ENCODE data around the gene GSX2. TPM values are rescaled to one million over a fixed set of nuclear protein-coding genes. Genes with fewer than 3 reads are reported as not detected.

Gene GSX2
- total and polyA plus RNA-seq, 2 experiments from 2014 or later: not detected

DNA sequence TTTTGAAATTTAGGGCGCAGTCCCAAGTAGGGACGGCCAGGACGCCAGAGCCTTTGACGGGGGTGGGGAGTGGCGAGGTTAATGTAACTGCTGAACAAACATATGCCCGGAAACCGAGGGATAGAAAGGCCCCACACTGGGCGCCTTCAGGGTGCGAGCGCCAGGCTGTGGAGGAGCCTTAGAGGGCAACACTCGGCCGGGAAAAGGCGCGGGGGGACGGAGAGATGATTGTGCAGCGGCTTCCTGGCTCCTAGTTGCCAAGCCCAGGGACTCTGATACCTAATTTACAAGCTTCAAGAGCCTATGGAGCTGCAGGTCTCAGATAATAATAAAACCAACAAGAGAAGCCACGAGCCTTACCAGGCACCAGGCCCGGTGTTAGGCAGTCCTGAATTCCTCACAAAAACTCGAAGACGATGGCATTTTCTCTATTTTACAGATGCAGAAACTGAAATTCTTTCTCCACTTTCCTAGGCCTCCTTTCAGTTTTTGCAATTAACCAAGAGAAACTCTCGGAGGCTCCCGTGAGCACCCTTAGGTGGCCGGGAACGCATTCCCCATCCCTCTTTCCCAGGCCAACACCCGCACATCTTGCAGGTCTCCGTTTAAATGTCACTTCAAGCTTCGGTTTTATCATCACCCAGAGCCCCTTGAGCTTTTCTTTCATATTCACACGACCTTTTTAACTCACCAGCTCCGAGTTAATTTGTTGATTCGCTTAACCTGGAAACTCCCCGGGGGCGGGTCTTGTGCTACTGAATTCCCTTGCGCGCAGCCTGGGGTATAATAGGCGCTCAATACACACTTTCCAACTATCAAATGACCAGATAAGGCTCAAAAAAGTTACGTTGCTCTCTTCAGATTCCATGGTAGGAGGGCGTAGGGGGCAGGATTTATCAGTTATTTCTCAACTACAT is 6.4 kb upstream of the GSX2 start:
- Histone ChIP-seq H3F3A (ENCODE audit: insufficient read depth) (peaks cover 13% of the 10 kb centered on the region), H3K36me3 (ENCODE audit: low read depth) (no peaks in the 10 kb centered on the region), H3K79me2 (ENCODE audit: insufficient read depth) (no peaks in the 10 kb centered on the region), H3K9me2 (ENCODE audit: insufficient read depth) (no peaks in the 10 kb centered on the region), H2AFZ (no peak overlapping the region), H3K4me2 (ENCODE audit: unreplicated experiment) (no peak overlapping the region), H3K4me3 (no peak overlapping the region), H3K27ac (no peak overlapping the region), H3K4me1 (ENCODE audit: insufficient read depth) (peaks cover 7% of the 10 kb centered on the region; the same call in 1 of the 2 replicates), H4K20me1 (ENCODE audit: insufficient read depth) (no peaks in the 10 kb centered on the region), H3K27me3 (replicated peaks; ENCODE audit: insufficient read depth) (peaks cover 2% of the 10 kb centered on the region; the same call in 1 of the 2 replicates), H3K9ac (no peak overlapping the region), H3K9me3 (ENCODE audit: low read depth) (no peaks in the 10 kb centered on the region)
- no peak for DNase-seq
- in situ Hi-C loops (cut with MboI): no loop called here
- no peak for TF ChIP-seq EZH2phosphoT487 (IDR thresholded peaks at IDR 0.05; ENCODE audit: insufficient read depth, low read depth)
- no peak for TF ChIP-seq EZH2 (IDR thresholded peaks at IDR 0.05; ENCODE audit: insufficient read depth, poor library complexity, severe bottlenecking)
- 92 to 93% methylated on average over 37 of the region's 37 CpGs for WGBS, 2 experiments (ENCODE audit: low coverage in 1 of 2, low lambda C conversion rate in 2 of 2, missing lambda C conversion rate in 2 of 2)

DNA sequence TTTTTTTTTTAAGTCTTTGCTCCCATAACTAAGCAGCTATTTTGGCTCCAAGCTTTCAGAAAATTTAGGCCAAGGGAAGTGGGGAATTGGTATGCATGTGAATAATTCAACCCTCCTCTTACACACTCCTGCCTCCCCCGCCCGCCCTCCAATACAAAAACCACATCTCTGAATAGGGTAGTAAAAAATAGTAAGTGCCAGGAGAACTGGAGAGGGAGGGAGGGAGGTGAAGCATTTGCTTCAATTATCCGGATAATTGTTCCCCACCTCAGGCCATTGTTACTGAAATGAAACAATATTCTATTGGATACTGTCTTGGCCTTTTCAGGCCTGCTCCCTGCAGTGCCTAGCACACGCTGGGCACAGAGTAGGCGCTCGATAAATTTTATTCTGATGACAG is 5.5 kb upstream of the GSX2 start:
- no peak overlapping the region for H3K27ac ChIP-seq
- H4K20me1 ChIP-seq (ENCODE audit: insufficient read depth): no peaks in the 10 kb centered on the region
- in situ Hi-C loops (cut with MboI): no loop called here
- H3K4me1 ChIP-seq (ENCODE audit: insufficient read depth): peaks cover 7% of the 10 kb centered on the region; the same call in 1 of the 2 replicates
- no peaks in the 10 kb centered on the region for H3K9me2 ChIP-seq (ENCODE audit: insufficient read depth)
- H3F3A ChIP-seq (ENCODE audit: insufficient read depth): peaks cover 17% of the 10 kb centered on the region
- no peaks in the 10 kb centered on the region for H3K36me3 ChIP-seq (ENCODE audit: low read depth)
- no peak for TF ChIP-seq EZH2 (IDR thresholded peaks at IDR 0.05; ENCODE audit: insufficient read depth, poor library complexity, severe bottlenecking)
- TF ChIP-seq EZH2phosphoT487 (IDR thresholded peaks at IDR 0.05; ENCODE audit: insufficient read depth, low read depth): no peak
- H3K9ac ChIP-seq: no peak overlapping the region
- H2AFZ ChIP-seq: no peak overlapping the region
- H3K79me2 ChIP-seq (ENCODE audit: insufficient read depth): no peaks in the 10 kb centered on the region
- peaks cover 11% of the 10 kb centered on the region for H3K27me3 ChIP-seq (replicated peaks; ENCODE audit: insufficient read depth)
- 97 to 98% methylated on average over 6 of the region's 6 CpGs for WGBS, 2 experiments (ENCODE audit: low coverage in 1 of 2, low lambda C conversion rate in 2 of 2, missing lambda C conversion rate in 2 of 2)
- H3K4me2 ChIP-seq (ENCODE audit: unreplicated experiment): no peak overlapping the region
- no peak for DNase-seq
- no peak overlapping the region for H3K4me3 ChIP-seq
- H3K9me3 ChIP-seq (ENCODE audit: low read depth): no peaks in the 10 kb centered on the region

DNA sequence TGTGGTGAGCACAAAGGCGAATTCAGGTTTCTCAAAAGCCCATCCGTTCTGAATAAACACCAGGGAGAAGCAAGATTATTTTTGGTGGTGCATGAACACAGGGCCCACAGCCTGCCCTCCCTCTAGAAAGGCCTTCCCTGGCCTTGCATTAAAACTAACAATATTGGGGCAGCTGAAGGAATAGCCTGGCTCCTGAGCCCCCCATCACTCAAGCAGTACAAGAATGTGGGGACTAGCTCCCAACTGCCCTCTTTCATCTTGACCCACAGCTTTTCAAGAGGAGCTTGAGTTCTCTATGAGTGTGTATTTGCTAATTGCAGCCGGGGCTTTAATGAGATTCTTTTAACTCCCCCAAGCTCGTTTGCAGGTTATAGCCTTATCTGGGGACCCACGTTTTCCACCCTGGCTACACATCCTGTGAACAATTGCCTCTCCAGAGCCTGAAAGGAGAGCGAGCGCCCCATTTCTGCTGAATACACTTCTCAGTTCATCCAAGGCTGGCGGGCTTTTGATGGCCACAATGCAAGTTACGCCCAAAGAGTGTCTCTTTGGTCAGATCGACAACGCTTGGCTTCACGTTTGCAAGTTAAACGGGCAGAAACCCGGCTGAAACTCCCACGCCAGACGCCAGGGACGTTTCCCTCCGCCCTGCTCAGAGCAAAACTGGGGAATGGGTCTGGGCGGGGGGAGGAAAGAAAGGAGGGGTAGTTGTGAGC is 4.7 kb upstream of the GSX2 start:
- H3K4me2 ChIP-seq (ENCODE audit: unreplicated experiment): no peak overlapping the region
- no peaks in the 10 kb centered on the region for H3K36me3 ChIP-seq (ENCODE audit: low read depth)
- no peak overlapping the region for H3K9ac ChIP-seq
- peaks cover 12% of the 10 kb centered on the region; the same call in 1 of the 2 replicates for H3F3A ChIP-seq (ENCODE audit: insufficient read depth)
- peaks cover 7% of the 10 kb centered on the region; the same call in 1 of the 2 replicates for H3K4me1 ChIP-seq (ENCODE audit: insufficient read depth)
- no peaks in the 10 kb centered on the region for H4K20me1 ChIP-seq (ENCODE audit: insufficient read depth)
- peaks cover 13% of the 10 kb centered on the region for H3K27me3 ChIP-seq (replicated peaks; ENCODE audit: insufficient read depth)
- H2AFZ ChIP-seq: no peak overlapping the region
- H3K9me3 ChIP-seq (ENCODE audit: low read depth): no peaks in the 10 kb centered on the region
- no peak overlapping the region for H3K27ac ChIP-seq
- no peak for TF ChIP-seq EZH2 (IDR thresholded peaks at IDR 0.05; ENCODE audit: insufficient read depth, poor library complexity, severe bottlenecking)
- no peak for TF ChIP-seq EZH2phosphoT487 (IDR thresholded peaks at IDR 0.05; ENCODE audit: insufficient read depth, low read depth)
- no peaks in the 10 kb centered on the region for H3K79me2 ChIP-seq (ENCODE audit: insufficient read depth)
- DNase-seq: no peak
- H3K4me3 ChIP-seq: no peak overlapping the region
- 87 to 90% methylated on average over 19 of the region's 19 CpGs for WGBS, 2 experiments (ENCODE audit: low coverage in 1 of 2, low lambda C conversion rate in 2 of 2, missing lambda C conversion rate in 2 of 2)
- in situ Hi-C loops (cut with MboI): no loop called here
- H3K9me2 ChIP-seq (ENCODE audit: insufficient read depth): no peaks in the 10 kb centered on the region

DNA sequence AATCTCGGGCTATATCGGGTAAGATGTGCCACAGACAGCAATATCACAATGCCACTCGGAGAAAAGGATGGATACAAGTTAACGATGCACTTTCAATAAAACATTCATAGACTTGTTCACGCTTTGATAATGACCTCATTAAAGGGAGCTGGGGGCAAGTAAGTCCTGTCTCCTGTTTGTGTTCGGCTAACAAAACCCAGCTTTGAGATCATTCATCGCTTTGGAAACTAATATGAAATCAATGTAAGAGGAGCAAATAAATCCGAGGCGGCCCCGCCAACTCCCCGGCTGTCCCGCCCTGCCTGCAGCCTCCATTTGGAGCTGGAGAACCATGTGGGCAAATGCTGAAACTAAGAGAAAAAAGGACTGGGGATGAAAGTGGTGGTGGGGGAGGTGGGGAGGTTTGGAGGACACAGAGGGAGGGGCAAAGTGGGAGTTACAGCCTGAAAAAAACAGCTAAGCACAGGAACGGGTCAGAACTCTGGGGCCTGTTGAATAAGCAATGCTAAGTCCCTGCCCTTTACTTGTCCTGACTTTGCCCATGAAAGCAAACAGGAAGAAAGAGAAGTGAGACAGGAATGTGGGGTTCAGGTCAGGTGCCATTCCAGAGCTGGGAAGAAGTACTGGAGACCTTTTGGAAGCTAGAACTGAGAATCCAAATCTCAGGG is 3.5 kb upstream of the GSX2 start:
- Histone ChIP-seq H3K4me2 (ENCODE audit: unreplicated experiment) (no peak overlapping the region), H3K27me3 (replicated peaks; ENCODE audit: insufficient read depth) (peaks cover 21% of the 10 kb centered on the region), H3K4me3 (no peak overlapping the region), H3F3A (ENCODE audit: insufficient read depth) (peaks cover 5% of the 10 kb centered on the region; the same call in 1 of the 2 replicates), H3K4me1 (ENCODE audit: insufficient read depth) (peaks cover 5% of the 10 kb centered on the region; the same call in 1 of the 2 replicates), H3K27ac (no peak overlapping the region), H3K36me3 (ENCODE audit: low read depth) (no peaks in the 10 kb centered on the region), H3K9me3 (ENCODE audit: low read depth) (no peaks in the 10 kb centered on the region), H2AFZ (no peak overlapping the region), H4K20me1 (ENCODE audit: insufficient read depth) (no peaks in the 10 kb centered on the region), H3K9me2 (ENCODE audit: insufficient read depth) (no peaks in the 10 kb centered on the region), H3K79me2 (ENCODE audit: insufficient read depth) (no peaks in the 10 kb centered on the region), H3K9ac (no peak overlapping the region)
- in situ Hi-C loops (cut with MboI): no loop called here
- TF ChIP-seq EZH2 (IDR thresholded peaks at IDR 0.05; ENCODE audit: insufficient read depth, poor library complexity, severe bottlenecking) (no peak), EZH2phosphoT487 (IDR thresholded peaks at IDR 0.05; ENCODE audit: insufficient read depth, low read depth) (no peak)
- no peak for DNase-seq
- 94 to 95% methylated on average over 13 of the region's 13 CpGs for WGBS, 2 experiments (ENCODE audit: low coverage in 1 of 2, low lambda C conversion rate in 2 of 2, missing lambda C conversion rate in 2 of 2)

Measured in GM23248 (cell line).